Endothelial cell of umbilical vein (primary cell): ENCODE measurements around the gene CT45A8. TPM values are rescaled to one million over a fixed set of nuclear protein-coding genes. Genes with fewer than 3 reads are reported as not detected.
"Not testable (repeated sequence)": the region's sequence is repeated elsewhere in the genome, so short reads cannot be mapped to it uniquely, and the experiment has no call there.

Source experiments
- BruUV-seq: library from RNA; stranded (reverse); fragments of 400-500 nt; replicated peaks from 2 replicates; lab custom pipeline; 2021; lab: Mats Ljungman, UMichigan
- CTCF ChIA-PET: fragments of 300-600, 350-600 bp; sonication (Branson Sonifier 250); formaldehyde crosslinking; loops from one replicate; lab custom pipeline; 2021; ENCODE audit warnings: antibody characterized with exemption, inconsistent platforms; lab: Charles Lee
- POLR2A ChIA-PET: fragments of 300-600, 350-600 bp; sonication (Branson Sonifier 250); formaldehyde crosslinking; loops from one replicate; lab custom pipeline; 2021; ENCODE audit warnings: antibody characterized with exemption, inconsistent platforms; lab: Charles Lee
- DNase-seq: peaks from one replicate; pipeline ENCODE4 v3.0.0-alpha.2; 2011; ENCODE audit warnings: low read depth, low spot score
- FAIRE-seq: peaks from 2 replicates; lab custom pipeline; 2011; peaks lifted over from hg19 to GRCh38; lab: Jason Lieb, UNC
- H2AFZ ChIP-seq: 2 replicates; pipeline ENCODE4 v1.6.0; 2012; ENCODE audit warnings: low read depth, low read length, control low read depth, inconsistent platforms
- H3K27ac ChIP-seq: 2 replicates; pipeline ENCODE4 v1.5.1; 2011; ENCODE audit warnings: low read depth, mild to moderate bottlenecking, control low read depth, low read length, moderate library complexity; ENCODE audit not compliant: insufficient read depth
- H3K27me3 ChIP-seq, 2 experiments: 2 replicates each; pipeline versions ENCODE4 v1.6.0 to v1.6.1; 2011; ENCODE audit warnings: low read length in 2 of 2, mixed read lengths in 1 of 2; ENCODE audit not compliant: control insufficient read depth in 2 of 2, insufficient read depth in 2 of 2
- H3K36me3 ChIP-seq, 2 experiments: 2 replicates in 1 of 2; 3 replicates in 1 of 2; pipeline ENCODE4 v1.5.1; 2011; ENCODE audit warnings: low read length in 2 of 2, mild to moderate bottlenecking in 1 of 2, moderate library complexity in 1 of 2; ENCODE audit not compliant: control insufficient read depth in 2 of 2, insufficient read depth in 2 of 2; ENCODE audit errors: extremely low read depth in 1 of 2
- H3K4me1 ChIP-seq: 3 replicates; pipeline ENCODE4 v1.5.1; 2011; ENCODE audit warnings: mild to moderate bottlenecking, low read length; ENCODE audit not compliant: control insufficient read depth, insufficient read depth; ENCODE audit errors: extremely low read depth
- H3K4me2 ChIP-seq: 2 replicates; pipeline ENCODE4 v1.6.1; 2011; ENCODE audit warnings: low read length, control low read depth, mixed read lengths; ENCODE audit not compliant: insufficient read depth
- H3K4me3 ChIP-seq, 3 experiments: fragments of 200-600 bp in 1 of 3; sonication (generic), shearing (Covaris generic) in 1 of 3; replicated peaks in 1 of 3; 2 replicates each; pipeline ENCODE4 v1.5.1; 2011 to 2016; ENCODE audit warnings: control low read depth in 3 of 3, low read length in 3 of 3, mild to moderate bottlenecking in 2 of 3, inconsistent platforms in 1 of 3, low read depth in 1 of 3, moderate library complexity in 1 of 3; ENCODE audit not compliant: insufficient read depth in 1 of 3
- H3K79me2 ChIP-seq: 2 replicates; pipeline ENCODE4 v1.6.0; 2012; ENCODE audit warnings: low read length, inconsistent platforms; ENCODE audit not compliant: control insufficient read depth, insufficient read depth
- H3K9ac ChIP-seq: replicated peaks from 2 replicates; pipeline ENCODE3; 2011; ENCODE audit warnings: low read length, control low read depth; ENCODE audit not compliant: insufficient read depth; ENCODE audit errors: extremely low read depth
- H3K9me1 ChIP-seq: replicated peaks from 3 replicates; pipeline ENCODE4 v1.6.0; 2011; ENCODE audit warnings: mild to moderate bottlenecking, low read length; ENCODE audit not compliant: control insufficient read depth, insufficient read depth; ENCODE audit errors: extremely low read depth
- H3K9me3 ChIP-seq: replicated peaks from 2 replicates; pipeline ENCODE4 v1.5.1; 2012; ENCODE audit warnings: low read length, inconsistent platforms; ENCODE audit not compliant: control insufficient read depth, insufficient read depth
- H4K20me1 ChIP-seq: replicated peaks from 2 replicates; pipeline ENCODE3; 2011; ENCODE audit warnings: mild to moderate bottlenecking, low read length; ENCODE audit not compliant: control insufficient read depth, insufficient read depth; ENCODE audit errors: extremely low read depth
- dilution Hi-C: fragments of 300-500 bp; cut with MboI; formaldehyde crosslinking; loops from one replicate; pipeline ENCODE4 v1.15.0; 2019; ENCODE audit warnings: low sequenced_read_pairs; ENCODE audit not compliant: extremely low pct_ligation_motif_present
- intact Hi-C: fragments of 100-400 bp; cut with micrococcal nuclease; formaldehyde crosslinking; loops from one replicate; pipeline ENCODE4 v1.10.0; 2022
- polyA plus RNA-seq, 4 experiments: library from polyadenylated mRNA; depleted of rRNA in 3 of 4; stranded (reverse) in 3 of 4; unstranded in 1 of 4; fragments of >200 nt; gene quantifications; 2 replicates each; pipeline versions ENCODE4 v1.2.1 to v1.2.3, GENCODE V29; 2011 to 2012; ENCODE audit warnings: missing spikeins in 1 of 4
- total RNA-seq: library from RNA; stranded (reverse); gene quantifications from 2 replicates; pipeline ENCODE4 v1.2.3, GENCODE V29; 2021

Gene CT45A8
- total and polyA plus RNA-seq, 2 donors (not counting 3 experiments of a cell fraction or from before 2014, with no cell fraction given), result not detected

DNA sequence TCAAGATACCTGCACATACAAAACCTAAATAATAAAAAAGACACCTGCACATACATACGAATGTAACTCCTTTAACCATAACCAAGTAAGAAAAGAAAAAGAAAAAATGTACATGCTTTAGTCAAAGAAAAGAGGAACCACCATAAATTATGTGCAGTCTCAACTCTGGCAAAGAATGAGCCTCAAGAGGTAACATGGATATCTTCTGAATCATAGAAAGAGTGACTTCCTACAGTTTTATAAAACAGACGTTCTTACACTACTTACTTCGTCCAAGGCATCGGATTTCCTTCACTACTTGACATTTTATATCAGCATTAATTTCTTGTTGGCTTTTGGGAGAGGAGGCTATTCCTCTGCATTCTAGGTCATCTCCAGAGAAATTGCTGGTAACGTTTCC, 28.4 kb upstream of the CT45A8 start:
- H2AFZ ChIP-seq, CTCF ChIA-PET, H3K36me3 ChIP-seq, H3K27me3 ChIP-seq, H3K9me1 ChIP-seq, H3K9ac ChIP-seq, POLR2A ChIA-PET, DNase-seq, H3K4me1 ChIP-seq, H3K79me2 ChIP-seq, FAIRE-seq, dilution Hi-C loops, H3K4me2 ChIP-seq, H4K20me1 ChIP-seq, H3K27ac ChIP-seq, intact Hi-C loops, H3K4me3 ChIP-seq, H3K9me3 ChIP-seq, BruUV-seq: not testable (repeated sequence)

DNA sequence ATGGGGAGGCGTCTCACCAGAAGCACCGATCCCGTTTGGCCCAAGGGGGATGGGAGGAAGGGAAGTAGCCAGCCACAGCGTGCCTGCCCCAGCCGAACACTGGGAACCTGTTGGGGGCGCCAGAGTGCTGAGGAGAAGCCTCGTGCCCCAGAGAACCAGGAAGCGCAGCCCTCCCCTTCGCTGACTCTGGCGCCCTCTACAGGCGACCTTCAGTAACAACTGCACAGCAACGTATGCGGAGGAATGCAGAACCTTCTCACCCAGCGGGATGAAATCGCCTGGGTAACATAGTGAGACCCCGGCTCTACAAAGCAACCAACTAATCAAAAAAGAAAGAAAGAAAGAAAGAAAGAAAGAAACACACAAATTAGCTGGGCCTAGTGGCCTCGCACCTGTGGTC, 17.4 kb upstream of the CT45A8 start, which contains the start of gene CT45A9:
TSS of gene CT45A9 (minus strand) at position 101 of the 400 bp plus-strand sequence. CDS start 3,751 bp downstream, outside the sequence.
- FAIRE-seq, CTCF ChIA-PET, H2AFZ ChIP-seq, H3K27me3 ChIP-seq, dilution Hi-C loops, BruUV-seq, H4K20me1 ChIP-seq, DNase-seq, H3K4me2 ChIP-seq, H3K9ac ChIP-seq, H3K9me1 ChIP-seq, H3K79me2 ChIP-seq, intact Hi-C loops, H3K36me3 ChIP-seq, H3K4me1 ChIP-seq, H3K9me3 ChIP-seq, H3K4me3 ChIP-seq, H3K27ac ChIP-seq, POLR2A ChIA-PET: not testable (repeated sequence)

DNA sequence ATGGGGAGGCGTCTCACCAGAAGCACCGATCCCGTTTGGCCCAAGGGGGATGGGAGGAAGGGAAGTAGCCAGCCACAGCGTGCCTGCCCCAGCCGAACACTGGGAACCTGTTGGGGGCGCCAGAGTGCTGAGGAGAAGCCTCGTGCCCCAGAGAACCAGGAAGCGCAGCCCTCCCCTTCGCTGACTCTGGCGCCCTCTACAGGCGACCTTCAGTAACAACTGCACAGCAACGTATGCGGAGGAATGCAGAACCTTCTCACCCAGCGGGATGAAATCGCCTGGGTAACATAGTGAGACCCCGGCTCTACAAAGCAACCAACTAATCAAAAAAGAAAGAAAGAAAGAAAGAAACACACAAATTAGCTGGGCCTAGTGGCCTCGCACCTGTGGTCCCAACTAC, 17.2 kb downstream of the CT45A8 start, which contains the start of gene CT45A7:
TSS of gene CT45A7 (minus strand) at position 101 of the 400 bp plus-strand sequence. CDS start 3,747 bp downstream, outside the sequence.
- H4K20me1 ChIP-seq, FAIRE-seq, CTCF ChIA-PET, DNase-seq, intact Hi-C loops, H3K36me3 ChIP-seq, H3K9ac ChIP-seq, H2AFZ ChIP-seq, H3K27ac ChIP-seq, BruUV-seq, H3K79me2 ChIP-seq, H3K27me3 ChIP-seq, dilution Hi-C loops, H3K9me1 ChIP-seq, H3K4me1 ChIP-seq, POLR2A ChIA-PET, H3K9me3 ChIP-seq, H3K4me2 ChIP-seq, H3K4me3 ChIP-seq: not testable (repeated sequence)

DNA sequence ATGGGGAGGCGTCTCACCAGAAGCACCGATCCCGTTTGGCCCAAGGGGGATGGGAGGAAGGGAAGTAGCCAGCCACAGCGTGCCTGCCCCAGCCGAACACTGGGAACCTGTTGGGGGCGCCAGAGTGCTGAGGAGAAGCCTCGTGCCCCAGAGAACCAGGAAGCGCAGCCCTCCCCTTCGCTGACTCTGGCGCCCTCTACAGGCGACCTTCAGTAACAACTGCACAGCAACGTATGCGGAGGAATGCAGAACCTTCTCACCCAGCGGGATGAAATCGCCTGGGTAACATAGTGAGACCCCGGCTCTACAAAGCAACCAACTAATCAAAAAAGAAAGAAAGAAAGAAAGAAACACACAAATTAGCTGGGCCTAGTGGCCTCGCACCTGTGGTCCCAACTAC, 34.4 kb downstream of the CT45A8 start, which contains the start of gene CT45A2:
TSS of gene CT45A2 (minus strand) at position 101 of the 400 bp plus-strand sequence. CDS start 3,747 bp downstream, outside the sequence.
- POLR2A ChIA-PET, H3K4me2 ChIP-seq, BruUV-seq, H4K20me1 ChIP-seq, H3K27ac ChIP-seq, H3K27me3 ChIP-seq, H2AFZ ChIP-seq, H3K4me3 ChIP-seq, H3K9me3 ChIP-seq, H3K79me2 ChIP-seq, dilution Hi-C loops, FAIRE-seq, intact Hi-C loops, H3K9me1 ChIP-seq, H3K4me1 ChIP-seq, CTCF ChIA-PET, H3K9ac ChIP-seq, DNase-seq, H3K36me3 ChIP-seq: not testable (repeated sequence)
